GM19463 (cell line): Measurements from ENCODE around the gene RPLP1.
A peak's percentile ranks its signal among the peaks of the same experiment; 100 is the strongest.

Experiments
- ATAC-seq: cut with Tn5 transposase; IDR thresholded peaks from one replicate; pipeline ENCODE4 v1.9.1; 2021; ENCODE audit warnings: mild to moderate bottlenecking, moderate library complexity; ENCODE audit not compliant: unreplicated experiment

RPLP1 gene

DNA sequence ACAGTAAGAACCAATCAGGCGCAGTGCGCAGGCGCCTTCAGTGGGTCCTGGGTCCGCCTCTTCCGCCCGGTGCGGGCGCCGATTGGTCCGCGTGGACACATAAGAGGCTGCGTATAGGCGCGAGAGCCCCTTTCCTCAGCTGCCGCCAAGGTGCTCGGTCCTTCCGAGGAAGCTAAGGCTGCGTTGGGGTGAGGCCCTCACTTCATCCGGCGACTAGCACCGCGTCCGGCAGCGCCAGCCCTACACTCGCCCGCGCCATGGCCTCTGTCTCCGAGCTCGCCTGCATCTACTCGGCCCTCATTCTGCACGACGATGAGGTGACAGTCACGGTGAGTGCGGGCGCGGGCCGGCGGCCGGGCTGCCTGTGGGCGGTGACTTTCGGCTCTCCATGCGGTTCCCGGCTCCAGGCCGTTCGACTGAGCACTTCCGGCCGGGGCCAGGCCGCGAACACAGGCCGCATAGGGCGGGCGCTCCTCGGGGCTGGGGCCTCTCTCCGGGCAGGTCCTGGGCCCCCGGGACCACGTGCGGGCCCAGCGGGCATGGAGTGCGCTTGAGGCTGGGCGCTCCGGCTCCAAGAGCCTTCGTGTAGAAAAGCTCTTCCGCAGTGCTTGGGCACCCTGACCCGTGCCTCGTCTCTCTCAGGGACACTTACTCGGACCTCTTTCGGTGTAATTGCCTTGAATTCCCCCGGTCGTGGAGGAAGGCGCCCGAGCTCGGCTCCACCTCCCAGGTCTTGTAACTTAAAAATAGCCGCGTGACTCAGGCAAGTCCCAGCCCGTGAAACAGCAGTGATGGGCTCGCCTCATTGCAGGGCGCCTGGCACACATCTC is at the start of gene RPLP1:
TSS of gene RPLP1 (plus strand) at position 127 of the 830 bp plus-strand sequence. CDS start at position 258, 131 bp downstream.
- ATAC-seq: peak; percentile 82

DNA sequence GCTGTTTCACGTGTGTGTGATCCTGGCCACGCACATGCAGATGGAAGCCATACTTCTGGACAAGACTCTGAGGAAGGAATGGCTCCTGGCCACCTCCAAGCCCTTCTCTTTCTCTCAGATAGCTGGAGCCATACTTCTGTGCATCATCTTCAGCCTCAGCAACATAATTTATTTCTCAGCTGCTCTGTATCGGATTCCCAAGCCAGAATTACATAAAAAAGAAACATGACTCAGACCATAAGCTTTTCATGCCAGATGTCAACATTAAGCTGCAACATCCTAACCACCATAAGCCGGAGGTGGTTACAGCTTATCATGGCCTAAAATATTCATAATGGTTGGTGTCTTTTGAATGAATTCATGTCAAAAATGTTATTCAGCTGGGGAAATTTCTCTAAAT is 49.0 kb upstream of the RPLP1 start:
- no peak for ATAC-seq

- ATAC-seq: no peak
These were observed 47.5 kb upstream of the RPLP1 start for GRCh38 chr15:69405110-69405509.

DNA sequence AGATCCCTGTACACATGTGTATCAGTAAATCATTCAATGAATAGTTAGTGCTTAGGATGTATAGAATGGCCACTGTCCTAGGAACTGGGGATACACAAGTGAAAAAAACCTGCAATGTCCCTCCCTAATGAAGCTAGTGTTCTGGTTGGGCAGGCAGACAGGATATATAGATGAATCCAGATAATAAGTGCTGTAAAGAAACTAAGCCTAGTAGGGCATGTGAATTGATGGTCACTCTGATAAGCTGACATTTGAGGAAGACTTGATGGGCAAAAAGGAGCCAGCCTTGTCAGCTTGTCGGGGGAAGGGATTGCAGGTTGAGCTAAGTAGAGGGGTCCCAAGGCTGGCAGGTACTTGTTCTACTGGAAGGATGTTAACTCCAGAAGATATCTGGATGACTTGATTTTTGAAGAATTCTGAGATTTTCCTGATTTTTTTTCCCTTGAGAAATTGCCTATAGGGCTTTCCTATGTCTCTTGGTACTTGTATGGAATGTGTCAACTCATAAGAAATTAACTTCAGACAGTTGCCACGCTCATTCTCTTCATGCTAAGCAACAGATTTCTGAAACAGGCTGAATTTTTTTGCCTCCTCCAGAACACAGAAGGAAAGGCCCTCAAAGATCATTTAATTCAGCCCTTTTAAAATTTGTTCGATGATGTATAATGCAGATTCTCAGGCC is 44.8 kb upstream of the RPLP1 start:
- no peak for ATAC-seq

DNA sequence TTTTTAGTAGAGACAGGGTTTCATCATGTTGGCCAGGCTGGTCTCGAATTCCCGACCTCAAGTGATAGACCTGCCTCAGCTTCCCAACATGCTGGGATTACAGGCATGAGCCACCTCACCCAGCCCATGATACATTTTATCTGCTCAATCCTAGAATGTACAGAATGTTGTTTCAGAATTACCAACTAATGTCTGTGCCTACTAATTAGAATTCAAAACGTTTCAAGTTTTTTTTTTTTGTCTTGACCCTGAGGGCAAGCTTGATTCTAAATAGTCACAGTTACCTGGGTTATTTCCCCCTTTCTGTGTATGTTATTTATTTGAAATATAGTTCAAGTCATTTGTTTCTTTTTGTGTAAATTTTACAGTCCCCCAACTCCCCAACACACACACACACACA is 43.8 kb upstream of the RPLP1 start:
- no peak for ATAC-seq

DNA sequence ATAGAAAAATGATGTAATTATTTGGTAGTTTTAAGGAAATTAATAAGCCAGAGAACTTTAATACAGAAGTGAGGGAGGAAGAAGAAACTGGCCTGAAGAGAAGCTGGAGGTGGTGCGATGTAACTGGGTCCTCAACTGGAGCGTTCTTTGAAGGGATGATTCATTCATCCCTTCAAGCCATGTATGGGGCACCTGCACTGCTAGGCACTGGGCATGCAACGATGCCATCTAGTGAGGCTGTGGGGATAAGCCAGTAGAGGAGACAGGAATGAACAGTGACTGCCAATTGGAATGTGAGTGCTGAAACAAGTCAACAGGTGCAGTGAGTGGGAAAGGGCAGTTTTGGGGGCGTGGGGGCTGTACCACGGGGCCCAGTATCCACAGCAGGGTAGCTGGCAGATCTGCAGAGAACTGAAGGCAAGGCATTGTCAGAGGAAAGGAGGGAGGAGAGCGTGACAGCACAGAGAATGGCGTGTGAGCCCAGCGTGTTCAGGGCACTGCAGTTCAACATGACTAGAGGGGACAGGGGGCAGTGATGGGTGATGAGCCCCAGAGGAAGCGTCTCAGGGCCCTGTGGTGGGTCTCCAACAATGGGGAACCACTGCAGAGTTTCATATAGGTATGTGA is 42.3 kb upstream of the RPLP1 start:
- no peak for ATAC-seq

DNA sequence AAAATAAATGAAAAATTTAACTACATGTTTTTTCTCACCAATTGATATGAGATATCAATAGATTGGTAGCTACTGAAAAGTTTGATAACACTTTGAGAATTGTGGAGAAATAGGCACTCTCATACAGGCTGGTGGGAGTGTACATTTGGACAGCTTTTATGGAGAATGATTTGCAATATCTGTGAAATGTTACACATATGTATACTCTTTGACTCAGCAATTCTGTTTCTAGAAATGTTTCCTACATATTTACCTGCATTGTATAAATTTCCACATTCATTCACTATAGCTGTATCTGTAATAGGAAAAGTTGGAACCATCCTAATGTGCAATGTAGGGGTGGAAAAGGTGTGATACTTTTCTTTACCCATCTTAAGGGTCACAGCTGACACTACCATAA is 40.3 kb upstream of the RPLP1 start:
- no peak for ATAC-seq

GRCh38 chr15:69412701-69413100 is 39.9 kb upstream of the RPLP1 start:
- ATAC-seq: no peak

- ATAC-seq: peak; percentile 96
These were observed 38.6 kb upstream of the RPLP1 start, which contains the start of gene KIF23 for GRCh38 chr15:69413822-69414700. KIF23 (plus strand) TSS chr15:69414349; CDS start chr15:69414466, 117 bp downstream.

DNA sequence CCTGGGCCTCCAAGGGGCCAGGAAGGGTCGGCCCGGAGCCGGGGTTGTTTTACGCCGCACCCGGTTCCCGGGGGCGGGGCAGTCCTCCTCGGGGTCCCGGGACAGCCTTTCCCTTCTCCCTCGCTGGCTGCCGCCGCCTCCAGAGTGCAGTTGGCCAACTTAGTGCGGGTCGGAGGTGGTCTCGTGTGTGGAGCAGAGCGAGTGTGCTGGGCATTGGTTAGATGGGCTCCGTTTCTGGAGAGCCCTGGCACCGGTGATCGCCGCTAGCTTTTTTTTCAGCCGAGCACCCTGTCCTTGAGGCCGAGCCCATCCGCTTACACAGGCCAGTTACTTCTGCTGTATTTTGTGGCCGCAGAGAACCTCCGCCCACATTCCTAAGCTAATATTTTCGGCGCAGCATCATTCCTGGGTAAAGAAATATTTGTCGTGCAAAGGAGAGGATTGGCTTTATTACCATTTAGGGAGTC is 37.9 kb upstream of the RPLP1 start:
- peak; percentile 22 for ATAC-seq

- no peak for ATAC-seq
These were observed 37.2 kb upstream of the RPLP1 start for GRCh38 chr15:69415381-69415780.

DNA sequence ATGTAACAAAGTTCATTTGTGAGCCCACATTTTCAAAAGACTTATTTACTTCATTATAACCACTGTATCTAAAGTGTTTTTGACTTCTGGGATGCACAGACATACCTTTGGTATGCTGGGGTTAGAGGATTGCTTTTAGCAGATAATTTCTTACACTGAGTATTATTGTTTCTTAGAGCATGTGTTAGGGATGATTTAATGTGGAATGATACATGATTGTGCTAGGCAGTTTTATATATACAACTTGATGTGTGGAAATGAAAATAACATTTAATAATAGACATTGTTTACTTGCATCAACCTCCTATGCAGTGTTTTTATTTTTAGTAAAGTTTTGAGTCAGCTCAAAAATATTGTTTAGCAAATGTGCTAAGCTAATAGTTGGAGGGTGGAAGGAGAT is 35.0 kb upstream of the RPLP1 start:
- ATAC-seq: no peak

DNA sequence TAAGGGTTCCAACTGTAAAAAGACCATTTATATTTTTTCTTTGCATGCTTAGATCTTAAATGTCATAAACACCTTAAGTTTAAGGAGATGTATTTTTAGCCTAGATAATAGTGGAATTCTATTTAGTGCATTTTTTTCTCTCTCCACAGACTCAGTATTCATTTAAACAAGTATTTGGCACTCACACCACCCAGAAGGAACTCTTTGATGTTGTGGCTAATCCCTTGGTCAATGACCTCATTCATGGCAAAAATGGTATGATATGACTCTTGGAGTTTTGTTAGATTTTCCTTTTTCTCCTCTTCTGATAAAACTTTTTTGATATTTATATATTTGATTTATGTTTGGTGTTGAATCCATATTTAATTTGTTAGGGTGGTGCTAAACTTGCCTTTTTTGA is 31.1 kb upstream of the RPLP1 start:
- ATAC-seq: no peak

GRCh38 chr15:69422336-69422895 is 30.2 kb upstream of the RPLP1 start:
- ATAC-seq: no peak

- ATAC-seq: no peak
These were observed 28.6 kb upstream of the RPLP1 start for GRCh38 chr15:69424001-69424400.

DNA sequence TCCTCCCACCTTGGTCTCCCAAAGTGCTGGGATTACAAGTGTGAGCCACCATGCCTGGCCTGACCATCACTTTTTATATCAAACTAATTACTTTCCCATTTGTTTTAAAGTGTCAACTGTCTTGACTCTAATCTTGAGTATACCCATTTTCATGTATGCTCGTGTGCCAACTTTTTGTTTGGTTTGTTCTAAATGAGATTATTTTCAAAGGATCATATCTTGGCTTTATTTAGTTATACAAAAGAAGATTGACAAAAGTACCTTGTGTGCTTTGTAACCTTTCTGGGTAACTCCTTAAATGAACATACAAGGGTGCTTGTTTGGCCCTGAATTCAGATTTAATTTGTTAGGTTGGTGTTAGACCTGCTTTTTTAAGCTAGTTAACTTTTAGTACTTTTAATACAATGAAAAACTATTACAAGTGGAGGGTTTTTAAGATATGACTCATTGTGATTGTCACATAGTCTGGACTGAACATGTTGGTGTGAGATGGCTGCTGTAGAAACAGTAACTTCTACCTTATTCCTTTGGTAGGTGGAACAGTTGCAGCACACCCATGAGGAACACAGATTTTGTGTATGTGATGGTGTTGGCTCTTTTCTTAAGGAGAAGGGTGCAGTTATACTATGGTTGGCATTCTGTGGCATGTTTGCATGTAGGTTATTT is 27.7 kb upstream of the RPLP1 start:
- ATAC-seq: no peak

- no peak for ATAC-seq
These were observed 18.8 kb upstream of the RPLP1 start for GRCh38 chr15:69433831-69434230.

GRCh38 chr15:69434238-69434637 is 18.4 kb upstream of the RPLP1 start:
- ATAC-seq: no peak

DNA sequence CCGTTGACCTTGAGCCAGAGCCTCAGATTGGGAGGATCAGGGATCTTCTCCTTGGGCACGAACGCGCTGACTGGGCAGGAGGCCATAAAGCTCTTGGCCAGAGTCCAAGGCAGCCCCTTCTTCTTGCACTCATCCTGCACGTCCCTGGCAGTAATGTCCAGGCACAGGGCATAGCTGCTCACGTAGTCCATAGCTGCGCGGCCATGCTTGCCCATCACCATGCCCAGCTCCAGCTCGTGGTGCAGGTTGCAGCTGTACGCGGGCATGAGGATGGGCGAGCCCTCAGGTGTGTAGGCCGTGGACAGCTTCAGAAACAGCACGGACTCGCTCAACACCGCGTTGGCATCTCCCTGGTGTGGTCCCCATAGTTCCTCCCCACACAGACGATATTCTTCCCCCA is 17.9 kb upstream of the RPLP1 start:
- ATAC-seq: no peak

DNA sequence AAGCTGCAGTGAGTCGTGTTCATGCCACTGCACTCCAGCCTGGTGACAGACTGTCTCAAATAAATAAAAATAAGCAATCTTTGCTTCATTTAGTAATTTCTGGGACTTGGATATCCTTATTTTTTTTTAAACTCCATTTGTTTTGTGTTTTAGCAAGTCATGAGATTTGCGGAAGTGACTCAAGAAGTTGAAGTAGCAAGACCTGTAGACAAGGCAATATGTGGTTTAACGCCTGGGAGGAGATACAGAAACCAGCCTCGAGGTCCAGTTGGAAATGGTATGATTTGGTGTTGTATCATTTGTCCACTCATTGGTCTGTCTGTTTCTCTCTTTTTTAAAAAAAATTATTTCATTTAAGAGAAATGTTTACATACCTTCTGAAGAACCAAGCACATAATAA is 16.6 kb upstream of the RPLP1 start:
- no peak for ATAC-seq
